ENCODE results near the gene PIP5K1B. TPM values are rescaled to one million over a fixed set of nuclear protein-coding genes. Genes with fewer than 3 reads are reported as not detected.
A peak's percentile ranks its signal among the peaks of the same experiment; 100 is the strongest.

PIP5K1B gene
- total RNA-seq, 1 experiment from 2014 or later = not detected

GRCh38 chr9:68817079-68817875 is 112.2 kb downstream of the PIP5K1B start:
- no peak for DNase-seq (ENCODE audit: low spot score)

DNA sequence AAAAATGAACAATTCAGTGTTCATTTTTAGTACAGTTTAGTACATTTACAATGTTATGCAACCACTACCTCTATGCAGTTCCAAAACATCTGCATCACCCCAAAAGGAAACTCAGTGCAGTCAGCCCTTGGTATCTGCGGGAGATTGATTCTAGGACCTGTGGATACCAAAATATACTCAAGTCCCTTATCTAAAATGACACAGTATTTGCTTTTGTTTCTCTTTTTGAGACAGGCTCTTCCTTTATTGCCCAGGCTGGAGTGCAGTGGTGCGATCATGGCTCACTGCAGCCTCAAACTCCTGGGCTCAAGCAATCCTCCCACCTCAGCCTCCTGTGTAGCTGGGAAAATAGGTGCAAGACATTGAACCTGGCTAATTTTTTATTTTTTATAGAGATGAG is 114.0 kb downstream of the PIP5K1B start:
- no peak for DNase-seq (ENCODE audit: low spot score)

GRCh38 chr9:68821911-68822310 is 116.9 kb downstream of the PIP5K1B start:
- DNase-seq (ENCODE audit: low spot score) = no peak

GRCh38 chr9:68822596-68823165 is 117.6 kb downstream of the PIP5K1B start:
- no peak for DNase-seq (ENCODE audit: low spot score)

- no peak for DNase-seq (ENCODE audit: low spot score)
These were observed 120.9 kb downstream of the PIP5K1B start for GRCh38 chr9:68825762-68826472.

GRCh38 chr9:68827837-68828744 is 123.1 kb downstream of the PIP5K1B start:
- DNase-seq (ENCODE audit: low spot score) = no peak

DNA sequence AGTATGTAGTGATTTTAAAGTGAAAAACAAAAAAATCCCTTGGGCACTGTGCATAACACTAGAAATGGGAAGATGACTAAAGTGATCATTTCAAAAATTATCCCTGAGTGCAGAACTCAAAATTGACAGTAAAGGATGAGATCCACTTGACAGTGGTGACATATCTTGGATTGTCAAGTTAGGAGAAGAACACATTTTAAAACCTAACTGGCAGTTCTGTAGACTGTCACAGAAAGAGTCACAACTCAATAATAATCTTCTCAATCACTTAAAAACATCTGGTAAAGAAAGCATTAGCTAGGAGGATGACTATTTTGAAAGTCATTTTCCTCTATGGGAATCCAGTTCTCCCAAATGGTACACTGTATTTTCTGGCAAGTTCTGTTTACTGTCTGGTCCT is 127.1 kb downstream of the PIP5K1B start:
- DNase-seq (ENCODE audit: low spot score) = no peak

- DNase-seq (ENCODE audit: low spot score) = no peak
These were observed 128.0 kb downstream of the PIP5K1B start for GRCh38 chr9:68832861-68833518.

DNA sequence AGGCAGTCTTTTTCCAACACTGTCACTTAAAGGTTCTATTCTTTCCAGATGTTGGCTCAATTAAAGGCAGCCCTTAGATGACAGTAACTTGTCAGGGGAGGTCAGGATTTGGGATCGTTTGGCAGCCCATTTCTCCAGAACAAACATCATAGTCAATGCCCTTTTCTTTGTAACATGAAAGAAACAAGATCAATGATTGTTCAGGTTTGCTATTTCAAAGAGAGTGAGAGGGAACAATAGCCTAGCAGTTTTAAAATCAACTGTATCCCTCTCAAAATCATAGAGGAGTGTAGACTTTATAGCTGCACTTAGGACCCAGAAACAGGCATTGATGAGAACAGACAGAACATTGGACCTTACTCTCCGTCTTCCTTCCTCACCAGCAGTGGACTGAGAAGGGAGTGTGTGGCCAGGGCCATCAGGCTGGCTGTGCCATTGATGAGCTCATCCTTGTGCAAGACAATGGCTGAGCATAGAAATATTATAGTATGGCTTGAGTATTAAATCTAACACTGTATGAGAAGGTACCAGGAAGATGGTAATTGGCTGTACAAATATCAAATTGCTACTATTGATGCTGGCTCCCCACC is 130.0 kb downstream of the PIP5K1B start:
- no peak for DNase-seq (ENCODE audit: low spot score)

DNA sequence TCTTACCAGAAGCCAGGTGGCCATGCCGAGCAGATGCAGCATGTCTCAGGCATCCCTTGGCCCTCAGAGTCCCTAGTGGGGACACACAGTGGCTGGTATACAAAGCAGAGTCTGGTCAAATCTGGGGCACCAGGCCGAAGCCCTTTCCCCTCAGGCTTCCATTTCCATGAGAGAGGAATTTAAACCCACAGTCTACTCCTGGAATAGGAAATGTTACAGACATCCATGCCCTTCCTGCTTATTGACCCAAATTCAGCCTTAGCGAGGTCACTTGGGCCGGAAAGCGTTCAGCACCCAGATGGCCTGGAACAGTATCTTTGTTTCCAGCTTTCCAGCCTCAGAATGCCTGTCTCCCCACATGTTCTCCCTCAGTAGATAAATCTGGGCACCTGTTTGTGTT is 131.7 kb downstream of the PIP5K1B start:
- no peak for DNase-seq (ENCODE audit: low spot score)

DNA sequence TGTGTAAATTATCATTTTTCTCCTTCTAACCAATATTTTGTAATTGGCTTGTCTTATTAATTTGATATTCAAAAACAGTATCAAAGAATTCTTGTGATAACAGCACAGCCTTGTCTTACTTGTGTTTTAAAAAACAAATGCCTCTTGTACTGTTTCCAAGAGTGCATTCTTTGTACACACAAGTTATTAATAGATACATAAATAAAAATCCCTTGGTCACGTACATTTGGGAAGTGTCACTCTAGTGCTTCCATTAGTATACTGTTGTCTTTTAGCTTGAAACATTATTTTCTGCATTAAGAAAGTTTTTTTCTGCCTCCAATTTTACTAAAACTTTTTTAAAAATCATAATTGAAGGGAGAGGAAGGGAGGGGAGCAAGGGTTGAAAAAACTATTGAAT is 133.2 kb downstream of the PIP5K1B start:
- no peak for DNase-seq (ENCODE audit: low spot score)

DNA sequence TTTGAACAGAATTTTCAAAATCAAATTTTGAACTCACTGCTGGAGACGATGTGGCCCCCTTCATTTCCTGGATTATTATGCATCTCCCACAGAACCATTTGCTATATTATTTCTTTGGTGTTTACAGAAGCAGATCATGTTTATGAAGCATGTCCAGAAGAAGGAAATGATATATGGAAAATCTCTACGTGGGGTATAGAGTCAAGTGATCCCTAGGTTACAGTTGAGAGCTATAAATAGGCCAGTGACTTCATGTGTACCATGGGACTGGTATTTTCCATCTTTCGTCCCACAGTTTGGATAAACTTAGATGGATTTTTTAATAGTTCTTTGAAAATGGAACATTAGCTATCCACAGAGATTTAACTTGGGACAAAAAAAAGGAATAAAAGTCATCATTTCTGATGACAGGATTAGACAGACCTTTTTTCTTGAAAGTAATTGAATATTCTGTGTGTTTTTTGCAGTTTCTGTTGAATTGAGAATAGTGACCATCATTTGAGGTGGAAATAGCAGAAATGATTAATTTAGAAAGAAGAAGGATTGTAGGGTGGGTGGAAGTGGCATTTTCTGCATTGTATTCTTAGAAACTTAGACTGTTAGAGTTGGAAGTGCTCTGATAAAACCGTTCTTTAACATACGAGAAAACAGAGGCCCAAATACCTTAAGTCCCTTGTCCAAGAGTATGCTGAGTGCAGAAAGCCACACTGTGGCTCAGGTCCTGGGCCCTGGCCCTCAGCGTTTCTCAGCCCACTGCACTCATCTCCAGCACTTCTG is 136.4 kb downstream of the PIP5K1B start:
- no peak for DNase-seq (ENCODE audit: low spot score)

DNA sequence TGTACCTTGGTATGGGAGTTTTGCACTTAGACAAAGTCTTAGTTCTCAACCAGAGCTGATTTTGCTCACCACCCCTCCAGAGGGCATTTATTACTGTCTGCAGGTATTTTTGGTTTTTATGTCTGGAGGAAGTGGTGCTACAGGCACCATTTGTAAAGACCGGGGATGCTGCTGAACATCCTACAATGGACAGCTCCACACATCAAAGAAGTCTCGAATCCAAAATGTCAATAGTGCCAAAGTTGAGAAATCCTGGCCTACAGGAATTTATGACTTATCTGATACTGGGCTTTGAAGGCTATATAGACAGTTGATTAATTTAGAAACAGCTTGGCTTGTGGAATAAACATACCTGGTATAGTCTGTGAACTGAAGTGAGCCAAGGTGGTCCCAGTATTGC is 137.5 kb downstream of the PIP5K1B start:
- no peak for DNase-seq (ENCODE audit: low spot score)

- no peak for DNase-seq (ENCODE audit: low spot score)
These were observed 138.2 kb downstream of the PIP5K1B start for GRCh38 chr9:68843239-68843638.

DNA sequence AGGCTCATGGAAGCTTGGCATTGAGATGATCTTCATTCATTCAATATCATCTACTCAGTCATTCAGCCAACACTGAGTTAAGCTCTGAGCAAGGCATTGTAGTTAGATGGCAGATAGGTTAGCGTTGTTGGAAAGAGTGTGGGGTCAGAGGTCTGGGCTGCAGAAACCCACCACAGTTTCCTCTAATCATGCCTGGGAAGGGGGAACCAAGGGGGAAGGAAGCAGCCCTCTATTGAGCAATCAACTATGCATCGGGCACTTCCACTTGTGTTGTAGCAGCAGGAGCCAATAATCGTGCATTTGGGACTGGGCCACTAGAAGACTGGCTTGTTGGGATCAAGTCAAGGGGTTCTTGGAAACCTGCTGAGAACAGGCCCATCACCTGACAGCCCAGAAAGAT is 139.1 kb downstream of the PIP5K1B start:
- no peak for DNase-seq (ENCODE audit: low spot score)

DNA sequence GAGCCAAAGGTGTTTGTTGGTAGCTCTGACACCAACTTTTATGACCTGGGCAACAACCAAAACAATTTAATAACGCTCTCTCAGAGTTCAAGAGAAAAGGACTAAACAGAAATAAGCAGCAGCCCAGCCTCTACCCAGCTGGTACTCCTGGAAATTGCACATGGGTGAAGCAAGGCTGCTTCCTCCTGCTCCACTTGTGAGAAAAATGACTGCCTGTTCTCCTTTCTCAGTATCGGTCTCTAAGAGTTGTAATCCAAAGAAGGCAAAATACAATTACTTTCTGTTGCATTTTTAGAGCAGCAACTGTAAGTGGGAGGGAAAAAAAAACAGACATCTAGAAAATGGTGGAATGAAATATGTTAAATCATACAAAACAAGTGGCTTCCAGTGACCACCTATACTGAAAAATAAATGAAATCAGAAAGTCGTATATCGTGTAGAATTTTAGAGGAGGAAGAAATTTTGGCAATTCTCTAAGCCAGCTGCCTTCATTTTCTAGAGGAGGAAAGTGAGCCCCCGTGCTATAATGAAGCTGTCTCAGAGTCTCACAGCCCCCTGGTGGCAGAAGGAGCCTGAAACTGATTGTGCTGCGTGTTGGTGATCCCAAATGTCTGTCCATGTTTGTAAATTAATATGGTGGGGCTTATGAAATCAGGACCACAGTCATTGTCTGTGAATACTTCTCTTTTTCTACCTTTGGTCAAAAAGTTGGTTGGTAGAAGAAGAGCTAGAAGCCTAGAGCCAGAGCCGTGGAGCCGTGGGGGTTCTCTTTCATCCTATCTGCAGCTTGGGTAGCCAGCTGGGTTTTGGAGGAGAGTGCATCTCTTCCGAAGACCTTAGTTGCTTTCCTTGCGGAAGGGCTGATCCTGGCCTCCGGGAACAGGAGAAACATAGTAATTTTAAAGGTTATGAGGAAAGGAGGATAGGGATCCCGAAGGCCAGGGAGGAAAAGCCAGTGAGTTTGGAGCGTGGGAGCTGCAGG is 139.9 kb downstream of the PIP5K1B start:
- peak; percentile 8 for DNase-seq (ENCODE audit: low spot score)

DNA sequence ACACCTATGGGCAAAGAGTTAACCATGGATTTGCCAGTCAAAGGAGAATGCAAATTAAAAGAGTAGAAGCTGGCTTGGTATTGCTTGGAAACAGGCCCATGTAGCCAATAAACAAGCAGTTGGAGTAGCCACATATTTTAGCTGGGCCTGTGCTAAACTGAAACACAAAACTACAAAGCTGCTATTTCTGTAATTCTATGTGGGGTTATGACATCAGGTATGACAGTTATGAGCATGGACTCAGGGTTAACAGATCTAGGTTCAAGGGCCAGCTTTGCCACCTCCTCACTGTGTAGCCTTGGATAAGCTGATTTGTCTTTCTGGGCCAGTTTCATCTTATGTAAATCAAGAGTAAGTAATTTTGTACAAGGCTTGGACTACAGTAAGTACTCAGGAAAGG is 142.7 kb downstream of the PIP5K1B start:
- no peak for DNase-seq (ENCODE audit: low spot score)

- DNase-seq (ENCODE audit: low spot score) = peak; percentile 5
These were observed 146.6 kb downstream of the PIP5K1B start for GRCh38 chr9:68851657-68852056.

GRCh38 chr9:68852941-68853340 is 147.9 kb downstream of the PIP5K1B start:
- no peak for DNase-seq (ENCODE audit: low spot score)
